Measurements from ENCODE around the gene CTIF.
"Not testable (repeated sequence)": the region's sequence is repeated elsewhere in the genome, so short reads cannot be mapped to it uniquely, and the experiment has no call there.

The CTIF gene

DNA sequence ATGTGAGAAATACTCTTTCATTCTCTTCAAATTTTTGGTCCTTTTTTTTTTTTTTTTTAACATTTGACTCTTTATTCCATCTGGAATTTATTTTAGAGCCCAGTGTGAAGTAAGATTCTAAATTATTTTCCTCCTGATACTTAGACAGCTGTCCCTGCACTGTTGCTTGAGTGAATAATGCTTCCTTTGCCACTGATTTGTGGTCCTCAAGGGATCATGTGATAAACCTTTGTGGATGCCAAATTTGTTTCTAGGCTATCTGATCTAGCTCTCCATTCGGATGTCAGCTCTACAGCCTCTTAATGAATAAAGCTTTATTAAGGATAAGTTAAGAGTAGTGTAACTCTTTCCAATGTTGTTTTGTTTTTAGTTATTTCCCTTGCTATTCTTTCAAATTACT lies 269.6 kb downstream of the CTIF start:
- Histone ChIP-seq H3K4me1 (no peaks in the 10 kb centered on the region), H3K4me3 (ENCODE audit: low read depth, low read length) (no peak overlapping the region), H3K9me3 (no peaks in the 10 kb centered on the region), H3K36me3 (no peaks in the 10 kb centered on the region), H3K27me3 (no peaks in the 10 kb centered on the region)
- TF ChIP-seq, protein P1, sequence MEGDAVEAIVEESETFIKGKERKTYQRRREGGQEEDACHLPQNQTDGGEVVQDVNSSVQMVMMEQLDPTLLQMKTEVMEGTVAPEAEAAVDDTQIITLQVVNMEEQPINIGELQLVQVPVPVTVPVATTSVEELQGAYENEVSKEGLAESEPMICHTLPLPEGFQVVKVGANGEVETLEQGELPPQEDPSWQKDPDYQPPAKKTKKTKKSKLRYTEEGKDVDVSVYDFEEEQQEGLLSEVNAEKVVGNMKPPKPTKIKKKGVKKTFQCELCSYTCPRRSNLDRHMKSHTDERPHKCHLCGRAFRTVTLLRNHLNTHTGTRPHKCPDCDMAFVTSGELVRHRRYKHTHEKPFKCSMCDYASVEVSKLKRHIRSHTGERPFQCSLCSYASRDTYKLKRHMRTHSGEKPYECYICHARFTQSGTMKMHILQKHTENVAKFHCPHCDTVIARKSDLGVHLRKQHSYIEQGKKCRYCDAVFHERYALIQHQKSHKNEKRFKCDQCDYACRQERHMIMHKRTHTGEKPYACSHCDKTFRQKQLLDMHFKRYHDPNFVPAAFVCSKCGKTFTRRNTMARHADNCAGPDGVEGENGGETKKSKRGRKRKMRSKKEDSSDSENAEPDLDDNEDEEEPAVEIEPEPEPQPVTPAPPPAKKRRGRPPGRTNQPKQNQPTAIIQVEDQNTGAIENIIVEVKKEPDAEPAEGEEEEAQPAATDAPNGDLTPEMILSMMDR (IDR thresholded peaks at IDR 0.05; ENCODE audit: low read depth, low read length) = no peak
- no peak for DNase-seq

DNA sequence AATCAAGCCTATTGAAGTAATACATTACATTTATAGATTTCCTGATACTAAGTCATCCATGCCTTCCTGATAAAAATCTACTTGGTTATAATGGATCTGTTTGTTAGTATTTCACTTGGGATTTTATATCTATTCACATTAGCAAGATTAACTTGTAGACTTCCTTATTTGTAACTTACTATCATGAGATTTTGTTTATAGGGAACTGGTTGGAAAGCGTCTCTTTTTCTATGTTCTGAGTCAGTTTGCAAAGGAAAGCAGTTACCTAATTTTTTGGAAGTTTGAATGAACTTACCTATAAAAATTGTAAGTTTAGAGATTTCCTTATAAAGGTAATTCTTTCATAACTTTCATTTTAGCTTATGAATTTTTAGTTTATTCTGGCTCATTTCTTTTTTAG lies 270.5 kb downstream of the CTIF start:
- TF ChIP-seq, protein P1 (IDR thresholded peaks at IDR 0.05; ENCODE audit: low read depth, low read length) = no peak
- Histone ChIP-seq H3K27me3 (no peaks in the 10 kb centered on the region), H3K4me3 (ENCODE audit: low read depth, low read length) (no peak overlapping the region), H3K4me1 (no peaks in the 10 kb centered on the region), H3K9me3 (no peaks in the 10 kb centered on the region), H3K36me3 (no peaks in the 10 kb centered on the region)
- DNase-seq = no peak

DNA sequence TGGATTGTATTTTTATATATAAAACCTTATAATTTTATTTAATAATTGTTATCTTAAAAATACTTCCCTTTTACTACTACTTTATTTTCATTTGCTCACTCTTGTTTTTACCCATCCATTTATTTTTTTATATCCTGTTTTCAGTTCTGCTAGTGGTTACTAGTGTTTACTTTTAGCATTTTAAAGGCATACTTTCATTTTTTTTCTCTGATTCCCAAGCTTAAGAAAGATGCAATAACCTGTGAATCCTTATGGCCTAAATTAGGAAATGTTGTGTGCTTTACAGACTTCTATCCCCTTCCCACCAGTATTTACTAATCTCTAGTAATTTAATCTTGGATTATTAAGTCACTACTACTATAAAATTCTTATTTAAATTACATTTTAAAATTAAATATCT lies 272.0 kb downstream of the CTIF start:
- H3K36me3 ChIP-seq = no peaks in the 10 kb centered on the region
- no peaks in the 10 kb centered on the region for H3K27me3 ChIP-seq
- no peak for DNase-seq
- TF ChIP-seq, protein P1 (IDR thresholded peaks at IDR 0.05; ENCODE audit: low read depth, low read length) = no peak
- H3K4me1 ChIP-seq = no peaks in the 10 kb centered on the region
- no peak overlapping the region for H3K4me3 ChIP-seq (ENCODE audit: low read depth, low read length)
- no peaks in the 10 kb centered on the region for H3K9me3 ChIP-seq

DNA sequence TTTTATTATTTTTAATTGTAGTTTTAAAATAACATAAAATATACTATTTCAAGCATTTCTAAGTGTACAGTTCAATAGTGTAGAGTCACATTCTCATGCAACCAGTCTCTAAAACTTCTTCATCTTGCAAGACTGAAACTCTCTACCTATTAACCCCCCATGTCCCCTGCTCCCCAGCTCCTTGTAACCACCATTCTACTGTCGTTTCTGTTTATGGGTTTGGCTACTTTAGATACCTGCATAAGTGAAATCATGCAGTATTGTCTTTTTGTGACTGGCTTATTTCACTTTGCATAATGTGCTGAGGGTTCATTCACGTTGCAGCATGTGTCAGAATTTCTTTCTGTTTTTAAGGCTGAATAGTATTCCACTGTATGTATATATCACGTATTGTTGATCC lies 272.6 kb downstream of the CTIF start:
- DNase-seq = no peak
- no peaks in the 10 kb centered on the region for H3K27me3 ChIP-seq
- TF ChIP-seq, protein P1 (IDR thresholded peaks at IDR 0.05; ENCODE audit: low read depth, low read length) = no peak
- H3K4me3 ChIP-seq (ENCODE audit: low read depth, low read length) = no peak overlapping the region
- H3K36me3 ChIP-seq = no peaks in the 10 kb centered on the region
- H3K4me1 ChIP-seq = no peaks in the 10 kb centered on the region
- no peaks in the 10 kb centered on the region for H3K9me3 ChIP-seq

DNA sequence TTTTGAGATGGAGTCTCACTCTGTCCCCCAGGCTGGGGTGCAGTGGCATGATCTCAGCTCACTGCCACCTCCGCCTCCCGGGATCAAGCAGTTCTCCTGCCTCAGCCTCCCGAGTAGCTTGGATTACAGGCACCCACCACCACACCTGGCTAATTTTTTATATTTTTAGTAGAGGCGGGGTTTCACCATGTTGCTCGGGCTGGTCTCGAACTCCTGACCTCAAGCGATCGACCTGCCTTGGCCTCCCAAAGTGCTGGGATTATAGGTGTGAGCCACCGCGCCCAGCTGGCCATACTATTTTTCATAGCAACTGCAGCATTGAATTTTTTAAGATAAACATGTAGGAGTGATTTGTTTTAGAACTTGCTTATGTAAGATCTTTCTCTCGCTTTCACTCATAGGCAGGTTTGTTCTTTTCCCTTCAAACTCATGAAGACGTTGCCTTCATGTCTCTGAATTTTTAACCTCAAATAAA lies 273.2 kb downstream of the CTIF start:
- not testable (repeated sequence) for DNase-seq; H3K36me3 ChIP-seq; H3K4me3 ChIP-seq (ENCODE audit: low read depth, low read length); H3K4me1 ChIP-seq; H3K9me3 ChIP-seq; H3K27me3 ChIP-seq

DNA sequence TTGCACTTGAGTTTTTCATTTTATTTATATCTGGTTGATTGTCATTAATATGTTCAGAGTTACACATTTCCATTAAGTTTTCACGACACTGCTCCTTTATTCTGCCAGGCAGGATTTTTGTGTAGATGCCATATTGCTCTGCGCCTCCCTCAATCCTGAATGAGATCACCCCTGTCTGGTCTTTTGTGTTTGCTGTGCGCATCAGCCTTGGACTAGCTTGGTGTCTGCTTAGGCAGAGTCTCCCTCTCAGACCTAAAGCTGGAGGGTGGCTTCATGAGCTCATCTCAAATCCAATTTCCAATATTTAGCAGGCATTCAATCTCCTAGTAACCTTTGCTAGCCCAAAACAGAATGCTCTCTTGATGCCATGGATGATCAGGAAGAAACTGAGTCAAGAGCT lies 274.5 kb downstream of the CTIF start:
- H3K36me3 ChIP-seq = no peaks in the 10 kb centered on the region
- no peaks in the 10 kb centered on the region for H3K27me3 ChIP-seq
- no peak overlapping the region for H3K4me3 ChIP-seq (ENCODE audit: low read depth, low read length)
- H3K4me1 ChIP-seq = no peaks in the 10 kb centered on the region
- no peak for DNase-seq
- TF ChIP-seq, protein P1 (IDR thresholded peaks at IDR 0.05; ENCODE audit: low read depth, low read length) = no peak
- H3K9me3 ChIP-seq = no peaks in the 10 kb centered on the region

Measured in BE2C (cell line).